Muscle layer of colon (tissue), 2 donors: ENCODE data around the gene WDR45.

Source experiments
- H3K27ac ChIP-seq: one replicate; pipeline ENCODE4 v1.7.0; 2013; ENCODE audit warnings: low read depth, mild to moderate bottlenecking, low read length, moderate library complexity
- H3K27me3 ChIP-seq, 2 donors: one replicate each; pipeline ENCODE4 v1.7.0; 2013; ENCODE audit warnings: low read length in 2 of 2, mild to moderate bottlenecking in 2 of 2; ENCODE audit not compliant: insufficient read depth in 2 of 2, control insufficient read depth in 1 of 2
- H3K36me3 ChIP-seq: one replicate; pipeline ENCODE4 v1.7.0; 2013; ENCODE audit warnings: mild to moderate bottlenecking, low read length; ENCODE audit not compliant: insufficient read depth
- H3K4me1 ChIP-seq: one replicate; pipeline ENCODE4 v1.7.0; 2013; ENCODE audit warnings: mild to moderate bottlenecking, low read length; ENCODE audit not compliant: insufficient read depth
- H3K4me3 ChIP-seq, 2 donors: one replicate each; pipeline ENCODE4 v1.7.0; 2013; ENCODE audit warnings: low read length in 2 of 2, low read depth in 1 of 2, mild to moderate bottlenecking in 1 of 2, moderate library complexity in 1 of 2
- H3K9ac ChIP-seq: one replicate; pipeline ENCODE4 v1.7.0; 2013; ENCODE audit warnings: low read length
- H3K9me3 ChIP-seq: one replicate; pipeline ENCODE4 v1.7.0; 2013; ENCODE audit warnings: mild to moderate bottlenecking, low read length
- donor health status: abdominal sarcoma.
- donor health status: Adenocarcinoma of cecum.

Gene WDR45

DNA sequence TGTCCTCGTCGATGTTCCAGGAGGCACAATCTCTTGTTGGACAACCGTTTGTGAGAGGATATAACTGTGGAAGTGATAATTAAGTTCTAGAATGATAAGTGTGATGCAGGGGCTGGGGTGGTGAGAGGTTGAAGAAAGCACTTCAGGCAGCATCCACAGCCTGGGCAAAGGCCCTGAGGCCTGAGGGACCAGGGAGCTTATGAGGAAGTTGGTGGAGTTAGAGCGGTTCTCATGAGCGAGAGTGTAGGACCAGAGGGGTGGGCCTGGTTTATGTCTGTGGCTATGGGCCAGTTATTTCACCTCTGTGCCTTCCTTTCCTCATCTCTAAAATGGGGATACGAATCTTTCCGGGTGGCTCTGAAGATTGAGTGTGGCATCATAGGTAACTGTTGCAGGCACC, 18.2 kb downstream of the WDR45 start:
- Histone ChIP-seq H3K27ac (no peak overlapping the region), H3K36me3 (no peaks in the 10 kb centered on the region), H3K27me3 (peaks cover 0 to 6% of the 10 kb centered on the region in 2 donors), H3K4me1 (no peaks in the 10 kb centered on the region), H3K4me3 (no peak overlapping the region), H3K9ac (no peak overlapping the region), H3K9me3 (no peaks in the 10 kb centered on the region)

DNA sequence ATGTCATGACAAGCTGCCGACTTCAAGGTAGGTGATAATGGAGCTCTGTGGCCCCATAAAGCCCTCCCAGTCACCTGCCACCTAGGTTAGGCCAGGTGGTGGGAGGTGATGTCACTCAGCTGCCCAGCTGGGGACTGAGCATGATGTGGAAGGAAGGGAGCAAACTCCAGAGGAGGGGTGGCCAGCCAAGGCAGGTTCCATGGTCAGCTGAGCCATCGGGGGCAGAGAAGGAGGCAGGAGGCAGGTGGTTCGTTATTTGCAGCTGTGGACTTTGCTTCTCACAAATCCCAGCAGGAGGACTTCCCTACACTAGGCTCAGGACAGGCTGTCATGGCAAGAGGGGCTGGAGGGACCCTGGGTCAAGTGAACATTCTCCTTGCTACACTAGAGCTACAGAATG, 18.8 kb downstream of the WDR45 start:
- no peaks in the 10 kb centered on the region for H3K36me3 ChIP-seq
- no peak overlapping the region for H3K9ac ChIP-seq
- peaks cover 0 to 6% of the 10 kb centered on the region in 2 donors for H3K27me3 ChIP-seq
- H3K4me3 ChIP-seq: no peak overlapping the region
- H3K9me3 ChIP-seq: no peaks in the 10 kb centered on the region
- no peaks in the 10 kb centered on the region for H3K4me1 ChIP-seq
- no peak overlapping the region for H3K27ac ChIP-seq

DNA sequence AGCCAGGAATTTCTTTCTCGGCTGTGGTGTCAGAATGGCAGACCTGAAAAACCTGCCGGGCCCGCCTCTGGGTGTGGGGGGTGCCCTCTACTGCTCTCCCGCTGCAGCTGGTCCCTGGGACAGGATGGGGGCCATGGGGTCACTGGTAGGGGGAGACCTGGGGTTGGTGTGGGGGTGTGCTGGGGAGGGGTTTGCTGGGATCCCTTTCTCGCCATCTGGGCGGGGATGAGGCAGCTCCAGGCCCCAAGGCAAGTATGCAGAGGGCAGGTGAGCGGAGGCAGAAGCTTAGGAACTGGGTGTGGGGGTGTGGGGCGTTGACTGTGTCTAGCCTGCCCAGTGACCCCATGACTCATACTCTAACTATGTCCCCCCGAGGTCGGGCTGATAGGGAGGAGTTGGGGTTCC, 20.0 kb downstream of the WDR45 start:
- H3K9me3 ChIP-seq: no peaks in the 10 kb centered on the region
- H3K36me3 ChIP-seq: no peaks in the 10 kb centered on the region
- H3K27me3 ChIP-seq: peaks cover 0 to 6% of the 10 kb centered on the region in 2 donors
- H3K9ac ChIP-seq: no peak overlapping the region
- H3K4me3 ChIP-seq: no peak overlapping the region
- no peaks in the 10 kb centered on the region for H3K4me1 ChIP-seq
- H3K27ac ChIP-seq: no peak overlapping the region

DNA sequence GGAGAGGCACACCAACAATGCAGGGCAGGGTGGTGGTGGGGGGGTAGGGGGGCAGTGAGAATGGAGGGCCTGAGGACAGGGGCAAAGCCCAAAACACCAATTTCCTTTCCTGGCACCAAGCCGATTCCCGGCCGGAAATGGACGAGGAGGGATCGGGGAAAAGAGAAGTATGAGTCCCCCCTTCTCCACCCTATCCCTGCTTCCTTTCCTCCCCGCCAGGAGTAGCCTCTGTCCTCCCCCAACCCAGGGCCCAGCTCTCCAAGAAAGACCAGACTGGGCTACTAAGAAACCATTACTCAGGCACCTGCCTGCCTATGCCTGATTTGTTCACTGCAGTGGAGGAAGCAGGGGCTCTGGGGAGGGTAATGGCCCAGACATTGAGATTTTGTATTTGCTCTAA, 20.5 kb downstream of the WDR45 start:
- no peaks in the 10 kb centered on the region for H3K9me3 ChIP-seq
- H3K27ac ChIP-seq: no peak overlapping the region
- no peak overlapping the region for H3K9ac ChIP-seq
- no peaks in the 10 kb centered on the region for H3K36me3 ChIP-seq
- no peaks in the 10 kb centered on the region for H3K4me1 ChIP-seq
- H3K4me3 ChIP-seq: no peak overlapping the region
- peaks cover 0 to 6% of the 10 kb centered on the region in 2 donors for H3K27me3 ChIP-seq

DNA sequence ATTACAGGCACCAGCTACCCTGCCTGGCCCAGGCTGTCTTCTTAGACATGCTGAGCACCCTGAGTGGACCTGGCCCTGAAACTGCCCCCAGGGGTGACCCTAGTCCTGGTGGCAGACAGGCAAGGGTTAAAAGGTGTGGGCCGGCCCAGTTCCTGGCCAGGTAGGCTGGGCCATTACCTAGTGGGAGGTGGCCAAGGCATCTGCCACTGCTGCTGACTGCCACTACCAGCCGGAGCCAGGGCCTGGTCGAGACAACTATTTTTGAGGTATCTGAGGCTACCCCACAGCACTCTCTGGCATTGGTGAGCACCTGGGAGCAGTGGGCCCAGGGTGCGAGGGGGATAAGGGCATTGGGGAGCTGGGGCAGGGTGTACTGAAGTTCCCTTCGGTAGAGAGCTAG, 20.9 kb downstream of the WDR45 start, which contains the start of gene CCDC120:
Gene CCDC120, plus strand, starts transcription at position 206 of the 400 bp plus-strand sequence. CDS start 3,043 bp downstream, outside the sequence.
- Histone ChIP-seq H3K9me3 (no peaks in the 10 kb centered on the region), H3K9ac (no peak within 1 kb of the TSS), H3K4me1 (no peaks in the 10 kb centered on the region), H3K27ac (no peak within 1 kb of the TSS), H3K36me3 (no peaks in the 10 kb centered on the region), H3K4me3 (no peak within 1 kb of the TSS), H3K27me3 (peaks cover 0 to 6% of the 10 kb centered on the region in 2 donors)

DNA sequence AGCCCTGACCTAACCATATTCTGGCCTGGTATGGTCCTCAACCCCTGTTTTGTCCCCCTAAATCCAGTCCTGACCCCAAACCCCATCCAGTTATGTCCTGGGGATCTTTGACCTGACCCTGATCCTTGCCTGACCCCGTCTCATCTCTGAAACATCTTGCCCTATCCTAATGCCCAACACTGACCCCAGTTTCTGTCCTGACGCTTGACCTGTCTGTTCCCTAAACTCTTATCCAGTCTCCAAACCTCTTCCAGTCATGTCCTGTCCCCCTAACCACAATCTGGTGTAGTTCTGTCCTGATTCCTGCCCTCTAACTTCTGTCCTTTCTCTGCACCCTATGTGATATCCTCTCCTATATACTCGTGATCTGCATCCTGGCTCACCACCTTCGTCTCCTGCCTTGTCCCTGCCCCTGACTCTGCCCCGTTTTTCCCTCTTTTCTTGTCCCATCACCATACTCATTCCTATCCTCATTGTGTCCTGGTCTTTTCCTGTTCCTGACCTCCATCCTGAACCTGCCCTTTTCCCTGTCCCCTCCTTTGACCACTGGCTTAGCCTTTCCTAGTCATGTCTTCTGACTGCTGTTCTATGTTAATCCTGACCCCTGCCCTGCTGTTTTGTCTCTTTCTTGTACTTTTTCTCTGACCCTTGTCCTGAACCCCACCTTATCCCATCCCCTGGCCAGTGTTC, 25.5 kb downstream of the WDR45 start:
- Histone ChIP-seq H3K9me3 (no peaks in the 10 kb centered on the region), H3K9ac (no peak overlapping the region), H3K36me3 (no peaks in the 10 kb centered on the region), H3K4me1 (no peaks in the 10 kb centered on the region), H3K27me3 (peaks cover 0 to 6% of the 10 kb centered on the region in 2 donors), H3K27ac (peak overlapping the region; percentile 56), H3K4me3 (peak overlapping the region; percentile 33 to 59)

DNA sequence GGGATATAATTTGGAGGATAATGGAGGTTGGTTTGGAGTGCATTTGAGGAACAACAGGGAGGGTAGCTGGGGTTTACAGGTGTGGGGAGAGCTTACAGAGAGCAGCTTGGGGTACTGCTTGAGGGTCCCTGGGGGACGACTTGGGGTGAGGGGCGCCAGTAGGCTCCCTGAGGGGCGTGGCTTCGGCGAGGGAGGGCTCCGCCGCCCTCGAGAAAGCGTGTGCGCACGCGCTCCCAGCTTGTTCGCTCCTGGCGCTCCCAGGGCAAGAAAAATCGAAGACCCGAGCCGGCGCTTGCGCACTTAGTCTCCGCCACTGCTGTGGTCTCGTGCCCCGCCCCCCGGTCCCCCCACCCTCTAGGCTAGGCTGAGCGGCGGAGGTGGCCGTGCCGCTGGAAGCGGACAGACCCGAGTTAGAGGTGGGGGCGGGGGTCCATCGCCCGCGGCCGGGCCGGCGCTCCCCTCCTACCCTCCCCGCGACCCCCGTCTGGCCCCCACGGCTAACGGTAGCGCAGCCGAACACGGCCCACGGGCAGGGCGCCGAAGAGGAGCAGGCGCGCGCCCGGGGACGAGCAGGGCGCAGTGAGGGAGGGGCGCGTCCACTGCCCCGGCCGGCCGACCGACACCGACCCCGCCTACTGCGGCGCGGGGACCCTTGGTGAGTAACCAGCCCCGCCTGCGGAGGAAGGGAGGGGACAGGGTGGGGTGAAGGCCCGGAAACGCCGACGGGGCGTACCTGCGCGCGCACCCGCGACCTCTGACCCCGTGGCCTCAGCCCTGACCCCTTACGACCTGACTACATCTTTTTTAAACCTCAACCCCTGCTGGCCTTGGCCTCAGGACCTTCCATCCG, 26.2 kb downstream of the WDR45 start:
- no peaks in the 10 kb centered on the region for H3K36me3 ChIP-seq
- peaks cover 0 to under 1% of the 10 kb centered on the region in 2 donors for H3K27me3 ChIP-seq
- peak overlapping the region; percentile 61 for H3K27ac ChIP-seq
- no peaks in the 10 kb centered on the region for H3K4me1 ChIP-seq
- no peak overlapping the region for H3K9ac ChIP-seq
- peak overlapping the region; percentile 33 to 59 for H3K4me3 ChIP-seq
- no peaks in the 10 kb centered on the region for H3K9me3 ChIP-seq

DNA sequence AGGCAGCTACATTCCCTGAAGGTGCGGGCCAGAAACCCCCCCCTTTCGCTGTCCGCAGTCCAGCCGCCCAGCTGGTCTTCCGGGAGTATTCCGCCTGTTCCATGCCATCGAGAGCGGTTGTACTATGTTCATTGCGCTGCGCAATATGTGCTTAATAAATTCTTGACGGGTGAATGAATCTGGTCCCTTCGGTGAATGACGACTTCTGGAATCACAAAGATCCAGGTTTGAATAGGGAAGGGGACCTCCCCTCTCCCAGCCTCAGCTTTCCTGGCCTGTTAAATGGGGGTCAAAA, 35.8 kb downstream of the WDR45 start:
- H3K27me3 ChIP-seq: peaks cover 0 to 4% of the 10 kb centered on the region in 2 donors
- no peaks in the 10 kb centered on the region for H3K36me3 ChIP-seq
- no peak overlapping the region for H3K27ac ChIP-seq
- no peak overlapping the region for H3K4me3 ChIP-seq
- no peak overlapping the region for H3K9ac ChIP-seq
- H3K4me1 ChIP-seq: peaks cover 16% of the 10 kb centered on the region
- no peaks in the 10 kb centered on the region for H3K9me3 ChIP-seq

DNA sequence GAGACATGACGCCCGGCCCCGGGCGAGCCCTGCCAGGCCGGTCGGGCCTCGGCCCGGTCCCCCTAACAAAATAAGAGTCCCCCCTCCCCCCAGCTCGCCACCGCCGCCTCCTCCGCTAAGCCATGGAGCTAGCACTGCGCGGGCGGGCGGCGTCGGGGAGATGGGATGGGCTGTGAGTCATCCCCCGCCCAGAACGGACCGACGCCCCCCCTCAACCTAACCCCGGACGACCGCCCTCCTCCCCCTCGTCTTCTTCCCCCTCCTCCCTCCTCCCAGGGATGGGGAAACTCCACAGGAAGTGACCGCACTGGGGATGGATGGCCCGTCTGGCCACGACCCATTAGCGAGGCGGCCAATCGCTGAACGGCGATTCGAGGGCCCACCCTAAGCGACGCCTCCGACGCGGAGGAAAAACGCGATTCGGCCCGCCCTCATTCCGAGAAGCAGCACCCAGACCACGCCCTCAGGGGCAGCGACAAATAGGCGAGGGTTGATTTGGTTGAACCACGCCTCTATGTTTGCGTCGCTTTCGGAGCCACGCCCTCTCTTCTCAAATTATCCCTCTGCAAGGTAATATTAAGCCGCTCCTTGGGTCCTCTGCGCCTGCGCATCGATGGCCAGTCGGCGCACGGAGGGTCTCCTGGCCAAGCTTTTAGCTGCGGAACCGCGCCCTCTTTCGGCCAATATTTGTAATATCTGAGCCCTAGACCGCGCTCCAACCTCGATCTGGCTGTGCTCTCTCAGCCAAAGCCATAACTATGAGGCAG, 36.3 kb downstream of the WDR45 start, which contains the start of gene TFE3:
Gene TFE3, minus strand, starts transcription at position 138 of the 767 bp plus-strand sequence. Its CDS starts 131 bp downstream, at position 7.
- Histone ChIP-seq H3K27ac (peak within 1 kb of the TSS; percentile 88), H3K9ac (peak within 1 kb of the TSS; percentile 81)

DNA sequence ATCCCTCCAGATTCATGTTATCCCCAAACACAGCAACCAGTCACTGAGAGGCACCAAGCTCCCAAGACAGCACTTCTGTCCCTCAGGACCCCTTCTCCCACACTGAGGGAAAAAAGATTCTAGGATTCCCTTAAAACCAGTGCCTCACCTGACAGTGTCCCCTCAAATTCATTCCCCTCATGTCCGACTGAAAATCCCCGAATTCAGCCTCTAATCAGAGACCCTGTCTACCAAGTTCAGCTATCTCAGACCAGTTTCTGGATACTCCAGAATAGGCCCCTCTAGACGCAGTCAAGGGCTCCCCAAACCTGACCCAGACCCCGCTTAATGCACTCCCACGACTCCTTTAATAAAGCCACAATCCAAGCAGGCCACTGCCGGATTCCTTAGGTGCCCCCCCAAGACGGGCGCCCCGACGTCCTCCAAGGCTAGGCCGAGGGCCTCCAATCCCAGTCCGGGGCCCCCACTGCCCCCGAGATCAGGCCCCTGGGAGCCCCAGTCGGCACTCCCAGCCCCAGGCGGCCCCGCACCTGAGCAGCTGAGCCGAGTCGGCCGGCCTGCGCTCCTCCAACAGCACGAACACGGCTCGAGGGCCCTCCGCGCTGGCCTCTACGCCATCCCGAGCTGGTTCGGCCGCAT, 37.0 kb downstream of the WDR45 start:
- Histone ChIP-seq H3K9ac (peak overlapping the region; percentile 81), H3K9me3 (no peaks in the 10 kb centered on the region), H3K36me3 (peaks cover 12% of the 10 kb centered on the region), H3K4me3 (peak overlapping the region; percentile 69 to 77), H3K27ac (peak overlapping the region; percentile 88), H3K27me3 (peaks cover 0 to 4% of the 10 kb centered on the region in 2 donors), H3K4me1 (peaks cover 16% of the 10 kb centered on the region)

More for the DNA sequence above, 36.3 kb downstream of the WDR45 start, which contains the start of gene TFE3:
- H3K4me1 ChIP-seq: peaks cover 16% of the 10 kb centered on the region
- peak within 1 kb of the TSS; percentile 69 to 77 for H3K4me3 ChIP-seq
- peaks cover 5% of the 10 kb centered on the region for H3K36me3 ChIP-seq
- no peaks in the 10 kb centered on the region for H3K9me3 ChIP-seq
- H3K27me3 ChIP-seq: peaks cover 0 to 4% of the 10 kb centered on the region in 2 donors
